Measurements from ENCODE around the gene NRXN2.

Gene NRXN2

DNA sequence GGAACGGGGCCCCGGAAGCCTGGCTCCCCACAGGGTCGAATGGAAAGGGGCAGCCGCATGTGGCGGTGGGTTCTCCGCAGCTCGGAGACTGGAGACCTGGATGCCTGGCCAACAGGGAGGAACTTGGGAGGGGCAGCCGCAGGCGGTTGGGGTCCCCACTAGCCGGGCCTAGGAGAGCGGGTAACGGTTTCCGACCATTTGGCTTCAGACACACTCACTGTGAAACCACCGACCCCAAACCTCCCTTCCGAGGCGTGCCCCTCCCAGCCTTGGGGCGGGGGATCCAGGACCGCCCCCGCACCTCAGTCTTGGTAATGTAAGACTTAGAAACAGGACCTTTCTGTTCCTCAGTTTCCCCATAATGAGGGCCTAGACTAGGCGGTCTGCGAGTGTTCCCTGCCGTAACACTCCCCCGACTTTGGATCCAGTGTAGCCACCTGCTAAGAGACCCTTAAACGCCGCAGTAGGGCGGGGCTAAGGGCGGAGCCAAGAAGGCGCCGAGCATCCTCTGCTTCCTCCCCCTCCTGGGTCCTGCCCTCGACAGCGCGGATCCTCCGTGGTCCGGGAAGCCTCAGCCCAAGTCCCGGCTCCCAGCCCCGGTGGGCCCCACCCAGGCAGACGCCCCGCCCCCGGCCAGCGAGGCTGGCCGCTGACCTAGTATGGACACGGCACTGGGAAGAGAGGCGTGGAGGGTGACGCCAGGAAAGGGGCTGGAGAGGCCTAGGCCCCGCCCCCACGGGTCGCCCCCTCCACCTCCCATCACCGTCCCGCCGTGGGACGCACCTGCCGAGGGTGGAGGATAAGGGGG lies 22.7 kb upstream of the NRXN2 start:
- Histone ChIP-seq H3K27me3 (no peaks in the 10 kb centered on the region), H3K4me3 (peak overlapping the region; percentile 75), H3K9ac (peak overlapping the region; percentile 91)

DNA sequence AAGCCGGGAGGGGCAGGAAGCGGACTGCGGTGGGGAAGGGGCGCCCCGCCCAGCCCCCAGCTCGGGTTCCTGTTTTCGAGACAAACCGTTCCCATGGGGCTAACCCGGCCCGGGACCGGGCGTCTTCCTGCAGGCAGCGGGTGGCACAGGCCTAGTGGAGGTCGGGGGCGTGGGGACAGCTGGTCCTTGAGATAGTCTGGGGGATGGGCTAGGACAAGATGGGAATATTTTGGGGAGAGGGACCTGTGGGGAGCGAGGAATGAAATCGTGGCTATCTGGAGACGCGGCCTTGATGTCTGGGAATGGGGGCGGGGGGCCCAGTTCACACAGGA lies 22.2 kb upstream of the NRXN2 start:
- Histone ChIP-seq H4K20me1 (peaks cover 26% of the 10 kb centered on the region), H3K4me2 (peak overlapping the region; percentile 98), H3K9ac (peak overlapping the region; percentile 91), H3K4me1 (peaks cover 52% of the 10 kb centered on the region), H3K27me3 (no peaks in the 10 kb centered on the region), H3K27ac (peak overlapping the region; percentile 99), H3K9me3 (no peaks in the 10 kb centered on the region), H3K36me3 (peaks cover 12% of the 10 kb centered on the region), H3K4me3 (peak overlapping the region; percentile 75)
- TF ChIP-seq Cebpa-rat (IDR thresholded peaks at IDR 0.05): no peak

More for the DNA sequence above, 22.7 kb upstream of the NRXN2 start:
- Histone ChIP-seq H3K4me2 (peak overlapping the region; percentile 98), H4K20me1 (peaks cover 20% of the 10 kb centered on the region), H3K36me3 (peaks cover 6% of the 10 kb centered on the region), H3K4me1 (peaks cover 58% of the 10 kb centered on the region), H3K9me3 (no peaks in the 10 kb centered on the region), H3K27ac (peak overlapping the region; percentile 99)
- TF ChIP-seq Cebpa-rat (IDR thresholded peaks at IDR 0.05): no peak

GRCh38 chr11:64744544-64745188 lies 21.7 kb upstream of the NRXN2 start:
- TF ChIP-seq Cebpa-rat (IDR thresholded peaks at IDR 0.05): no peak
- H3K9ac ChIP-seq: peak overlapping the region; percentile 91
- H3K4me2 ChIP-seq: peak overlapping the region; percentile 98
- H3K27ac ChIP-seq: peak overlapping the region; percentile 99
- H3K9me3 ChIP-seq: no peaks in the 10 kb centered on the region
- no peaks in the 10 kb centered on the region for H3K27me3 ChIP-seq
- H3K4me1 ChIP-seq: peaks cover 50% of the 10 kb centered on the region
- H4K20me1 ChIP-seq: peaks cover 31% of the 10 kb centered on the region
- peaks cover 17% of the 10 kb centered on the region for H3K36me3 ChIP-seq
- H3K4me3 ChIP-seq: peak overlapping the region; percentile 75

- Histone ChIP-seq H3K27me3 (no peaks in the 10 kb centered on the region), H3K9ac (peak within 1 kb of the TSS; percentile 91), H3K4me1 (peaks cover 50% of the 10 kb centered on the region), H3K27ac (peak within 1 kb of the TSS; percentile 99), H3K4me2 (peak within 1 kb of the TSS; percentile 98), H3K4me3 (peak within 1 kb of the TSS; percentile 75), H3K9me3 (no peaks in the 10 kb centered on the region), H3K36me3 (peaks cover 25% of the 10 kb centered on the region), H4K20me1 (peaks cover 39% of the 10 kb centered on the region)
- no peak for TF ChIP-seq Cebpa-rat (IDR thresholded peaks at IDR 0.05)
These were observed 20.9 kb upstream of the NRXN2 start, which contains the start of gene RASGRP2 for GRCh38 chr11:64743591-64744543. Gene RASGRP2, minus strand, starts transcription at chr11:64744142. Its CDS starts 1,276 bp downstream, at chr11:64742866.

DNA sequence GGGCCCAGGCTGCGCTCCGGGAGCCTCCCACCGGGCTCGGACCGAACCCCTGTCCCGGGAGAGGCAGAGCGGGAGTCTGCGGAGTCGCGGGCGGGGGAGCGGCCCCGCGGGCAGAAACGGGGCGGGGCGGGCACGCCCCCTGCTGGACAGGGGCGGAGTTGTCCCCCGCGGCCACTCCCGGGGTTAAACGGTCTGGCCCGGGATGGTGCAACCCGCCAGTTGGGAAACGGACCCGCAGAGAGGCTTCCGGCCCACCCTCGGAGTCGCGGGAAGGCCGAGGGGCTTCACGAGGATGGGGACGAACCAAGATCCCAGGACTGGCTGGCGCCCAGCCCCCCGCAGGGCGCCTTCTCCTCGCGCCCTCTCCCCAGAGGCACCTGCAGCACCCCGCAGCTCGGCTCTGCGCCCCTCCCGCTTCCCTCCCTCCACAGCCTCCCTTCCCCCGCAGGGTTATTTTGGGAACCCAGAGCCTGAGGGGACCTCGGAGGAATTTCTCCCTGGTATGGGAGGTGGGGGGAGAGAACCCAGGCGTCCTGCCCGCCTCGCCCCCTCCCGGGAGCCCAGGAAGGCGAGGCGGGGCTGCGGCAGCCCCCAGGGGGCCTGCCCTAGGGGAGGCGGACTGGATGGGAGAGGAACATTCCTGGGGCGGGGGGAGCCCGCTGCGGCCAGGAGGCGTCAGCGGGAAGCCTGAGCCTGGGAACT lies 20.0 kb upstream of the NRXN2 start:
- Histone ChIP-seq H3K9me3 (no peaks in the 10 kb centered on the region), H3K9ac (peak overlapping the region; percentile 91)

DNA sequence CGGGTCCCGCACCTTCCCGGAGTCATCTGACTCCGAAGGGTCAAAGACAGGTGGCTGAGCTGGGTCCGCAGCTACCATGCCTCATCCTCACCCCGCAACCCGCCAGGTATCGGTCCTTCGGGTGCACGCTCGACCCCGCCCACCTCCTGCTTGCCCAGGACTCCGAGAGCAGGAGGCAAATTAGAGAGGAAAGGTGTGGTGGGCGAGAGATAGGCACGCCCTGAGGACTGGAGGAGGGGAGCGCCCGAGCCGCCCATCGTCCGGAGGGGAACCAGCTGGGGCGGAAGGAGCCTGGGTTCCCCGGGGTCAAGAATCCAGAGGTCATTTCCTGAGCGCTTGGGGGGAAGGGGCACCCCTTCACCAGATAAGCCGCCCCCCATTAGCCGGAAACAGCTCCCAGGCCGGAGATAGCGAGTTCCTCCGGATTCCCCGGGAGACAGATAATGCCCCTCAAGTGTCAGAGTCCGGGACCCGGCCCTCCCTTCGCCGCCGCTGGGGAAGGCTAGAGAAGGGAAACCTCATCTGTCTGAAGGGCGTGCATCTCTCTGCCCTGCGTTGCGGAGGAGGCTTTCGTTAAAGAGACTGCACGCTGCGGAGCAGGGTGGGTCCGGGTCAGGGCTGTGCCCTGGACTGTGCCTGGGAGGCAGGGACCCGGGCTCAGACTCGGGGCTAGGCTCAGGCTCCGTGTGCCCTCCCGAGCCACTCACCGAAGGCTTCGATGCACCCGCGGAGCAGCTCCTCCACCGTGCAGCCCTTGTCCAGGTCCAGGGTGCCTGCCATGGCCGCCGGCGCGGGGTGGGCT lies 19.3 kb upstream of the NRXN2 start:
- TF ChIP-seq Cebpa-rat (IDR thresholded peaks at IDR 0.05): no peak
- peak overlapping the region; percentile 91 for H3K9ac ChIP-seq
- no peaks in the 10 kb centered on the region for H3K27me3 ChIP-seq
- peak overlapping the region; percentile 98 for H3K4me2 ChIP-seq
- peak overlapping the region; percentile 99 for H3K27ac ChIP-seq
- peaks cover 40% of the 10 kb centered on the region for H4K20me1 ChIP-seq
- H3K4me1 ChIP-seq: peaks cover 40% of the 10 kb centered on the region
- peak overlapping the region; percentile 75 for H3K4me3 ChIP-seq
- H3K36me3 ChIP-seq: peaks cover 41% of the 10 kb centered on the region
- no peaks in the 10 kb centered on the region for H3K9me3 ChIP-seq

More for the DNA sequence above, 20.0 kb upstream of the NRXN2 start:
- H3K27ac ChIP-seq: peak overlapping the region; percentile 99
- TF ChIP-seq Cebpa-rat (IDR thresholded peaks at IDR 0.05): peak; percentile 80
- peak overlapping the region; percentile 98 for H3K4me2 ChIP-seq
- H3K36me3 ChIP-seq: peaks cover 33% of the 10 kb centered on the region
- peaks cover 39% of the 10 kb centered on the region for H4K20me1 ChIP-seq
- H3K4me1 ChIP-seq: peaks cover 47% of the 10 kb centered on the region
- peak overlapping the region; percentile 75 for H3K4me3 ChIP-seq
- no peaks in the 10 kb centered on the region for H3K27me3 ChIP-seq

- peaks cover 32% of the 10 kb centered on the region for H3K4me1 ChIP-seq
- TF ChIP-seq Cebpa-rat (IDR thresholded peaks at IDR 0.05): no peak
- peak overlapping the region; percentile 75 for H3K4me3 ChIP-seq
- H3K4me2 ChIP-seq: peak overlapping the region; percentile 98
- no peaks in the 10 kb centered on the region for H3K27me3 ChIP-seq
- peaks cover 47% of the 10 kb centered on the region for H4K20me1 ChIP-seq
- H3K9me3 ChIP-seq: no peaks in the 10 kb centered on the region
- peak overlapping the region; percentile 99 for H3K27ac ChIP-seq
- H3K9ac ChIP-seq: peak overlapping the region; percentile 91
- peaks cover 48% of the 10 kb centered on the region for H3K36me3 ChIP-seq
These were observed 18.5 kb upstream of the NRXN2 start for GRCh38 chr11:64741375-64742086.

GRCh38 chr11:64739871-64740270 lies 16.9 kb upstream of the NRXN2 start:
- no peak for TF ChIP-seq Cebpa-rat (IDR thresholded peaks at IDR 0.05)
- no peak overlapping the region for H3K9ac ChIP-seq
- H3K27me3 ChIP-seq: no peaks in the 10 kb centered on the region
- H4K20me1 ChIP-seq: peaks cover 64% of the 10 kb centered on the region
- H3K36me3 ChIP-seq: peaks cover 65% of the 10 kb centered on the region
- no peak overlapping the region for H3K27ac ChIP-seq
- no peak overlapping the region for H3K4me2 ChIP-seq
- H3K9me3 ChIP-seq: no peaks in the 10 kb centered on the region
- H3K4me1 ChIP-seq: peaks cover 28% of the 10 kb centered on the region
- H3K4me3 ChIP-seq: no peak overlapping the region
